GM12878 (cell line): ENCODE measurements around the gene SH2D3A. TPM values are rescaled to one million over a fixed set of nuclear protein-coding genes. Genes with fewer than 3 reads are reported as not detected.

ENCODE experiments used
- ATAC-seq: fragments of 200-7000 bp; cut with Tn5 transposase; 3 replicates; pipeline ENCODE4 v1.9.1; 2020; ENCODE audit warnings: mild to moderate bottlenecking, moderate library complexity
- BruUV-seq: library from RNA; stranded (reverse); fragments of 400-500 nt; replicated peaks from 2 replicates; lab custom pipeline; 2021; lab: Mats Ljungman, UMichigan
- CTCF ChIA-PET: fragments of 300-600 bp; sonication (Branson Sonifier 250); formaldehyde crosslinking; extraction: SDS; loops from one replicate; lab custom pipeline; 2021; ENCODE audit warnings: inconsistent platforms; lab: Yijun Ruan, JAX
- POLR2A ChIA-PET: fragments of 350-600 bp; formaldehyde crosslinking; extraction: SDS; loops from one replicate; lab custom pipeline; 2021; ENCODE audit warnings: inconsistent platforms; lab: Charles Lee
- RAD21 ChIA-PET: fragments of 300-600 bp; sonication (Branson Sonifier 250); formaldehyde crosslinking; loops from one replicate; lab custom pipeline; 2023; ENCODE audit warnings: antibody characterized with exemption; ENCODE audit not compliant: unreplicated experiment; lab: Charles Lee
- SMC1A ChIA-PET: fragments of 300-600 bp; sonication (Branson Sonifier 250); formaldehyde crosslinking; loops from one replicate; lab custom pipeline; 2023; ENCODE audit not compliant: unreplicated experiment, uncharacterized antibody; lab: Charles Lee
- DNase-seq: peaks from one replicate; pipeline ENCODE4 v3.0.0-alpha.2; 2011; ENCODE audit warnings: low read depth, low spot score
- FAIRE-seq: peaks from 3 replicates; lab custom pipeline; 2011; peaks lifted over from hg19 to GRCh38; lab: Jason Lieb, UNC
- H2AFZ ChIP-seq: 2 replicates; pipeline ENCODE4 v1.6.0; 2011; ENCODE audit warnings: low read depth, low read length, control low read depth; ENCODE audit not compliant: control insufficient read depth
- H3K27ac ChIP-seq: 2 replicates; pipeline ENCODE4 v1.5.1; 2011; ENCODE audit warnings: control low read depth; ENCODE audit not compliant: control insufficient read depth, insufficient read depth
- H3K27me3 ChIP-seq, 2 experiments: replicated peaks in 1 of 2; 2 replicates each; pipeline versions ENCODE4 v1.6.0 to v1.6.1; 2011; ENCODE audit warnings: low read length in 1 of 2; ENCODE audit not compliant: control insufficient read depth in 2 of 2, insufficient read depth in 2 of 2
- H3K36me3 ChIP-seq, 2 experiments: 2 replicates each; pipeline ENCODE4 v1.5.1; 2011; ENCODE audit warnings: low read length in 1 of 2; ENCODE audit not compliant: control insufficient read depth in 2 of 2, insufficient read depth in 2 of 2
- H3K4me1 ChIP-seq: 2 replicates; pipeline ENCODE4 v1.6.1; 2011; ENCODE audit warnings: mild to moderate bottlenecking, low read length, moderate library complexity, mixed read lengths; ENCODE audit not compliant: control insufficient read depth, insufficient read depth
- H3K4me2 ChIP-seq: 2 replicates; pipeline ENCODE4 v1.6.0; 2011; ENCODE audit warnings: control low read depth; ENCODE audit not compliant: control insufficient read depth, insufficient read depth
- H3K4me3 ChIP-seq: fragments of 200-600 bp; sonication (generic); 2 replicates; pipeline ENCODE4 v1.5.1; 2016
- H3K79me2 ChIP-seq: 2 replicates; pipeline ENCODE4 v1.6.0; 2011; ENCODE audit warnings: low read length; ENCODE audit not compliant: control insufficient read depth, insufficient read depth
- H3K9ac ChIP-seq: 2 replicates; pipeline ENCODE4 v1.8.0; 2011; ENCODE audit warnings: low read length, control low read depth, mixed read lengths; ENCODE audit not compliant: control insufficient read depth, insufficient read depth
- H3K9me3 ChIP-seq: replicated peaks from 3 replicates; pipeline ENCODE4 v1.5.1; 2011; ENCODE audit warnings: mild to moderate bottlenecking, low read length; ENCODE audit not compliant: control insufficient read depth, insufficient read depth
- H4K20me1 ChIP-seq: 2 replicates; pipeline ENCODE4 v1.6.0; 2011; ENCODE audit not compliant: control insufficient read depth, insufficient read depth
- NR2C2 ChIP-seq: IDR thresholded peaks from 2 replicates; pipeline ENCODE4 v1.6.1; 2011; ENCODE audit warnings: borderline replicate concordance, low read depth; ENCODE audit not compliant: control insufficient read depth, insufficient read length
- SPI1 ChIP-seq: IDR thresholded peaks from 2 replicates; pipeline ENCODE4 v1.6.1; 2011; ENCODE audit warnings: low read depth, mild to moderate bottlenecking, low read length, moderate library complexity, borderline replicate concordance; ENCODE audit not compliant: insufficient read depth
- WGBS: methylation state at CpG from one replicate; pipeline ENCODE4 v1.1.6; 2016; ENCODE audit warnings: low lambda C conversion rate; ENCODE audit not compliant: insufficient replicate concordance, insufficient coverage; ENCODE audit errors: missing lambda C conversion rate; 5-methylcytosine and 5-hydroxymethylcytosine counted together
- in situ Hi-C: fragments of 300-500 bp; cut with MboI; formaldehyde crosslinking; loops from 9 replicates; pipeline ENCODE4 v1.14.3; 2018; ENCODE audit warnings: mixed read lengths
- intact Hi-C: fragments of 100-400 bp; cut with micrococcal nuclease; formaldehyde crosslinking; loops from one replicate; pipeline ENCODE4 v1.14.2; 2022; ENCODE audit not compliant: unreplicated experiment
- polyA plus RNA-seq, 11 experiments: library from polyadenylated mRNA; depleted of rRNA in 4 of 11; unstranded in 6 of 11; stranded (reverse) in 5 of 11; fragments of >200 nt; fragmentation: Nextera tagmentation in 4 of 11; fragmentation: Illumina TruSeq in 1 of 11; extraction: Ambion mirVana in 4 of 11; extraction: Trizol in 1 of 11; gene quantifications; 1 replicate in 1 of 11; 2 replicates in 10 of 11; pipeline versions ENCODE4 v1.2.1 to v1.2.3, GENCODE V29; 2011 to 2016; ENCODE audit warnings: inconsistent platforms in 2 of 11, missing spikeins in 2 of 11, low read depth in 1 of 11
- total RNA-seq, 4 experiments: library from RNA; depleted of rRNA in 3 of 4; stranded (reverse); fragments of >200 nt in 3 of 4; fragmentation: Illumina TruSeq in 1 of 4; extraction: Trizol in 1 of 4; gene quantifications; 2 replicates each; pipeline versions ENCODE4 v1.2.1 to v1.2.3, GENCODE V29; 2013 to 2021
- TF ChIP-seq, protein P1 (sequence below): fragments of 450-650 bp; IDR thresholded peaks from 2 replicates; pipeline ENCODE4 v1.6.1; 2017; ENCODE audit warnings: mild to moderate bottlenecking

SH2D3A gene
- total and polyA plus RNA-seq, 10 of the 15 experiments (the other 5 are each of a cell fraction or from before 2014, with no cell fraction given), result 0.77 to 24.4 (median 9.5) TPM

DNA sequence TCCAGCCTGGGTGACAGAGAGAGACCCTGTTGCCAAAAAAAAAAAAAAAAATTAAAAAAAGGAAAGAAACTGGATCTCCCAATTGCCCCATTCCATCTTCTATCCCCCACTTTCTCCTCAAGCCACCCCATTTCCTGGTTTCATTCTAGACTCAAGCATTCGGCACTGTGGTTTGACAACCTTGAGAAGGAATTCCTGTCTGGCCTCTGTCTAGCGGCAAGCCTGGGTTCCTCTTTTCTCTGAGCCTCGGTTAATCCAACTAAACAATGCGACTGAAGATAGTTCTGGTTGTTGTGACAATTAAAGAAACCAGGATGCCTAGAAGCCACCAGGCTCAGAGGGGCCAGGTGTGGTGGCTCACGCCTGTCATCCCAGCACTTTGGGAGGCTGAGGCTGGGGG lies 43.5 kb downstream of the SH2D3A start:
- no TSS peak for BruUV-seq
- H3K36me3 ChIP-seq, result no peaks in the 10 kb centered on the region
- no peaks in the 10 kb centered on the region for H4K20me1 ChIP-seq
- H3K9ac ChIP-seq, result no peak overlapping the region
- ChIA-PET RAD21 (no interaction called here), SMC1A (no interaction called here), CTCF (interaction anchor here (1.2 kb wide), 1 partner anchor 15 kb away, joined by 4 read pairs; no protein-coding TSS in a partner anchor), POLR2A (interaction anchor here (0.6 to 0.7 kb wide), 5 partner anchors 77 to 188 kb away, joined by 3 to 8 read pairs (median 4); no protein-coding TSS in a partner anchor)
- no peak overlapping the region for H3K4me2 ChIP-seq
- ATAC-seq, result no peak
- H3K9me3 ChIP-seq, result no peaks in the 10 kb centered on the region
- peaks cover 40% of the 10 kb centered on the region for H3K4me1 ChIP-seq
- no peaks in the 10 kb centered on the region for H3K79me2 ChIP-seq
- WGBS, result 32% methylated on average over 5 of the region's 5 CpGs
- no peak for DNase-seq
- H3K4me3 ChIP-seq, result no peak overlapping the region
- 0 out of 2 replicates have a peak overlapping the region, but pooled peaks have one; percentile 18 for H3K27ac ChIP-seq
- H2AFZ ChIP-seq, result no peak overlapping the region
- intact Hi-C loops, result no loop called here
- peak; percentile 83; the same call in 1 of the 2 replicates for TF ChIP-seq SPI1
- TF ChIP-seq NR2C2, result no peak
- TF ChIP-seq, protein P1, sequence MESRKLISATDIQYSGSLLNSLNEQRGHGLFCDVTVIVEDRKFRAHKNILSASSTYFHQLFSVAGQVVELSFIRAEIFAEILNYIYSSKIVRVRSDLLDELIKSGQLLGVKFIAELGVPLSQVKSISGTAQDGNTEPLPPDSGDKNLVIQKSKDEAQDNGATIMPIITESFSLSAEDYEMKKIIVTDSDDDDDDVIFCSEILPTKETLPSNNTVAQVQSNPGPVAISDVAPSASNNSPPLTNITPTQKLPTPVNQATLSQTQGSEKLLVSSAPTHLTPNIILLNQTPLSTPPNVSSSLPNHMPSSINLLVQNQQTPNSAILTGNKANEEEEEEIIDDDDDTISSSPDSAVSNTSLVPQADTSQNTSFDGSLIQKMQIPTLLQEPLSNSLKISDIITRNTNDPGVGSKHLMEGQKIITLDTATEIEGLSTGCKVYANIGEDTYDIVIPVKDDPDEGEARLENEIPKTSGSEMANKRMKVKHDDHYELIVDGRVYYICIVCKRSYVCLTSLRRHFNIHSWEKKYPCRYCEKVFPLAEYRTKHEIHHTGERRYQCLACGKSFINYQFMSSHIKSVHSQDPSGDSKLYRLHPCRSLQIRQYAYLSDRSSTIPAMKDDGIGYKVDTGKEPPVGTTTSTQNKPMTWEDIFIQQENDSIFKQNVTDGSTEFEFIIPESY, result no peak
- in situ Hi-C loops, result no loop called here
- no peak for FAIRE-seq
- no peaks in the 10 kb centered on the region for H3K27me3 ChIP-seq
